GM21528 (cell line): ENCODE results near the gene CMC2.

Experiments used
- ATAC-seq: cut with Tn5 transposase; IDR thresholded peaks from one replicate; pipeline ENCODE4 v1.9.1; 2021; ENCODE audit warnings: mild to moderate bottlenecking, moderate library complexity; ENCODE audit not compliant: unreplicated experiment, low FRiP score

CMC2 gene

DNA sequence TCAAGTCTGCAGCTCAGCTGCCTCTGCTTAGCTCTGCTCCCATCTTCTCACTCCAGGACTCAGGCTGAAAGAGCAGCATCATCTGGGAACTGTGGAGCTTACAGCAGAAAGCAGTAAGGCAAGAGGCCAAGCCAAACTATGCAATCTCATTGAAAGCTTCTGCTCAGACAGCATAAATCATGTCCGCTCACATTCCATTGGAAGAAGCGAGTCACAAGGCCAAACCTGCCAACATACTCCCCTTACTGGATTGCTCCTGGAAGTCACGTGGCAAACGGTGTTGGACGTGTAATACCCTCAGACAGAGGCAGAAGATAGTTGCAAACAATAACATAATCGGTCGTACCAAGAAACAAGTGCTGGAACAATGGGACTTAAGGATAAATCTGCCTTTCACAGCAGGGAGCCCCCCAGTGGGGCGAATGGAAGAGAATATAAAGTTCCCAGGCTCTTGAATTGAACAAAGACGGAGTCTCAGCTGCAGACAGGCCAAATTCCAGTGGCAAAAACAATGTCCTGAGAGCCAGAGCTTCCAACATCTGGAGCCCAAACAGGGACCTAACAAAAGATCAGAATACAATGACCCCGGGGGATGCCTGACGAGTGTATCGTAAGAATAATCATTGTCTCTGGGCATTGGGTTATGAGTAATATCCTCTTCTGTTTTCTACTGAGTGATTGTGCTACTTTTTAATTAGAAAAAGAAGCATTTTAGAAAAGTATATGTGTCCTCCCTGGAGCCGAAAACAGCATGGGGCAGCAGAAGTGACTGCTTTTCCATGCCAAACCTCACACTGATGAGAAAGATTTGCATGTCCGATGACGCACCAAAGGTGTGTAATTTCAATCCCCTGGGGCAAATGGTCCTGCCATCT is 68.4 kb downstream of the CMC2 start:
- ATAC-seq: no peak

DNA sequence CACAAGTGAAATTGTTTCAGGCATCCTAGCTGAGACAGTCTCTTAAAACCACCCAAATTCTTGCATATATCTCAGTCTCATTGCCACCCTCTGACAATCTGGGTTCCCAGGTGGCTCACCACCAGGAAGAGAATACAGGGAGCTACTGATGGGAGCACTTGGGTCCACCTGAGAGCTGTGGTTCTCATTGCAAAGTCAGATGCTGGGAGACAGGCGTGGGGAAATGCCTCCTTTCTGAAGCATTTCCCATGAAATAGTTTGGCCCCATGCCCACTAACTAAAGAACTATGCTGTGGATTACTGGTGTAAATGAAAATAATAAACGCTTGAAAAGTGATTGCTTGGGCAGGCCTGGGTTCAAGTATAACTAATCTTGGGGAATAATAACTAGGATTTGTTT is 70.3 kb downstream of the CMC2 start:
- ATAC-seq: no peak

DNA sequence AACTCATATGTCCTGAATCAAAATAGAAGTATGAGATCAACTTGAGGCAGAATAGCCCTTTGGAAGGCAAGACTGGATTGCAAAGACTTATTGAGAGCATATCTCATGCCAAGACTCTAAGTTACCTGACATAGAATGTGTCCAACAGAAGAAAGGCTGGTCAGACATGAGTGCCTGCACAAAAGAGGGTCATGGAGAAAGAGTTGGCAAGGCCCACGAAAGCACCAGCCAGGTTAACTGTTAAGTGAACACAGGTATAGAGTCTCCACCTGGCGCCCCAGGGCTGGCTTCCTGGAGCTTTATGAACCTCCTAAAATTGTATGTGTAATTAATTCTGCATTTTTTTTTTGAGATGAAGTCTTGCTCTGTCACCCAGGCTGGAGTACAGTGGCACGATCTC is 71.0 kb downstream of the CMC2 start:
- no peak for ATAC-seq

DNA sequence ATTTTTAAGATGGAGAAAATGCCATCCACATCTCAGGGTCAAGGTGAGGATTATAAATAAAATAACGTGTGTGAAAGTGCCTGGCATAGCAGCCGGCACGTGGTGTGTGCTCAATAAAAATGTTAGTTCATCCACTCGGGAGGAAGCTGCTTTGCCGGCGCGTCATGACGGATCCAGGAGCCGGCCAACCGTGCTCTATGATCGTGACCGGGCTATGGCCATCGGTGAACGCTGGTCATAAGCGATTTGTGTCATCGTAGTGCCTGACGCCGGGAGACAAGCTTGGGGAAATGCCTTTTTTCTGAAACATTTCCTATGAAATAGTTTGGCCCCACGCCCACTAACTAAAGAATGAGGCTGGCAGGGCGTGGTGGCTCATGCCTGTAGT is 74.0 kb downstream of the CMC2 start:
- ATAC-seq: no peak

DNA sequence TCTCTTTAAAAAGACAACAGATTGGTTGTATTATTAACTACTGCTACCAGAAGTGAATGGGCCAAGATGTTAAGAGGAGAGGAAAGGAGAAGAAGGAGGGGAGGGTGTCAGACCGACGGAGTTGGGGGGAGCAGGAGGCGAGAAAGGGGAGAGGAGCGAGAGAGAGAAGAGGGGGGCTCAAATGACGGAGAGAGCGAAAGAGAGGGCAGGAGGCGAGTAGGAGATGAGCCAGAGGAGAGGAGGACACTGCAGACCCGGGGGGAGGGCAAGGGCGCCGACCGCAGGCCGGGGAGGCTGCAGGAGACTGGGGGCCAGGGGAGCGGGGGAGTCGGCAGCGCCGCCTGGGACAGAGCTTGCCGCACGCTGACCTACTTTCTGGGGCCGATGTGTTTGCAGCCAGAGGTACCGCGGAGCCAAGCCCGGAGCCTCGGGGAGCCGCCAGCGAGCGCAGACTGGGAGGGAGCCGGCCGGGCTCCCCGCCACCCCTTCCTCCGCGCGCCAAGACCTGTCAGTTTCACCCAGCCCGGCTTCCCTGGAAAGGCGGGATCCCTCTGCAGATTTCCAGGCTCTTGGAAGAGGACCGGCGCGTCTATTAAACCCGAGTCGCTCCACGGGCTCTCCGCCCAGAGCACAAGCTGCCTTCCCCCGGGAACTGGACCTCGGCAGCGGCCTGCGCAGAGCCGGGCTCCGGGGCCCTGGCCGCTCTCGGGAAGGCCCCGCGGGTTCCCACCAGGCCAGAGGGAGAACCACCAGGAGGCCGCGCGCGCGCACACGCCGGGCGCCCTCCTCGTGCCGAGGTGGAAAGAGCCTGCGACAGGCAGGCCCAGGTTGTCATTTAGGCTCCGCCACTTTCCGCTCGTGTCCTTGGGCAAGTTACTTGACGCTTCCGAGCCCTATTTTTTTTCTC is 74.6 kb downstream of the CMC2 start:
- no peak for ATAC-seq

DNA sequence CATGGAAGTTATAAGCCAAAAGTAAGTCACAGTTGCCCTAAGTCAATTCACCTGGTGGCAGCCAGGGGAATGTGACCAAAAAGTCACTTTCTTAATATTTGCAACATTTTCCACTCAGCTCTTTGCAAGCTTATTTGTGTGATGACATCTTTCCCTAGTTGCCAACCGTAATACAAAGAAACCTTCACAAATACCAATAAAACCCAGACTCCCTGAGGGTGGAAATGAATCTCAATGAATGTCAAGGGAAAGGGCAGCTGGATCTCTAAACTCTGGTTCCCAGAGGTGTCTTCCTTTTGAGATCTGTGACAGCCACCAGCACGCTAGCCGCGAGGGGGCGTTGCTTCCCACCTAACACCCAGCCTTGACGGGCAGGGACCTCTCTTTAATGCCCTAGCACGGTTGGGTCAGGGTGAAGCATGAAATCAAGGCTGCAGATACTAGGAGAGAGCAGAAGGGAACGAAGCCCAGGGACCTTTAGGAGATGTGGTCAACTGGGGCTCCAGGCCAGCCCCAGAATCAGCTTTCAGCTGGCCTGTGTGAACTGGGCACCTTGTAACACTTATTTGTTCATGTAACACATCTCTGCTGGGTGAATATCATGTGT is 82.2 kb downstream of the CMC2 start:
- ATAC-seq: no peak

DNA sequence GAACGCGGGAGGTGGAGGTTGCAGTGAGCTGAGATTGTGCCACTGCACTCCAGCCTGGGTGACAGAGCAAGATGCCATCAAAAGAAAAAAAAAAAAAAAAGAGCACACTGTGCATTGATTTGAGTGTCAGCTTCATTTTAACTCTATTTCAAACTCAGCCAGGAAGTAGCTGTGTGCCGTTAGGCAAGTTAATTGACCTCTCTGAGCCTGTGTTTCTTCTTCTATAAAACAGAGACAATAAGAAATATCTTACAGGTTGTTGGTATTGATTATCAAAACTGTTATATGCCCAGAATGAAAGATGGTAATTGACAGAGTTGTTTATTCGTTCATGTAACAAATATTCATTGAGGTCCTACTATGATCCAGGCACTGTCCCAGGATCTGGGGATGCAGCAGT is 83.3 kb downstream of the CMC2 start:
- ATAC-seq: no peak
